GM11168 (cell line): ENCODE measurements around the gene DDX55.

ENCODE experiments used
- in situ Hi-C: fragments of 300-500 bp; cut with MboI; formaldehyde crosslinking; loops from one replicate; pipeline ENCODE4 v1.12.0; 2022; ENCODE audit warnings: low sequenced_read_pairs; ENCODE audit not compliant: unreplicated experiment

The DDX55 gene

GRCh38 chr12:123659996-123660727 is 58.3 kb downstream of the DDX55 start:
- in situ Hi-C loops: no loop called here

GRCh38 chr12:123667771-123668170 is 65.9 kb downstream of the DDX55 start:
- in situ Hi-C loops: no loop called here
